SK-N-SH (cell line): ENCODE results near the gene RRBP1.

ENCODE experiments used
- CTCF ChIP-seq: fragments of 200-600 bp; sonication (generic); IDR thresholded peaks from 2 replicates; pipeline ENCODE4 v1.6.1; 2017; ENCODE audit warnings: antibody characterized with exemption, mild to moderate bottlenecking, moderate library complexity
- EP300 ChIP-seq, 2 experiments: IDR thresholded peaks; 2 replicates each; pipeline versions ENCODE4 v1.4.0 to v1.6.1; 2012; ENCODE audit warnings: borderline replicate concordance in 1 of 2, low read depth in 1 of 2, low read length in 1 of 2
- RXRA ChIP-seq: IDR thresholded peaks from 2 replicates; pipeline ENCODE4 v1.4.0; 2012; ENCODE audit warnings: low read depth, mild to moderate bottlenecking, borderline replicate concordance
- TCF12 ChIP-seq: IDR thresholded peaks from 2 replicates; pipeline ENCODE4 v1.4.0; 2012

GRCh38 chr20:17589161-17589834 is 92.7 kb downstream of the RRBP1 start:
- TF ChIP-seq TCF12, result no peak
- TF ChIP-seq CTCF, result no peak
- TF ChIP-seq RXRA, result no peak
- TF ChIP-seq EP300 (IDR thresholded peaks at IDR 0.05; ENCODE audit: borderline replicate concordance in 1 of 2, low read depth in 1 of 2, low read length in 1 of 2), result no peak
